ENCODE measurements around the gene ST6GALNAC2. TPM values are rescaled to one million over a fixed set of nuclear protein-coding genes. Genes with fewer than 3 reads are reported as not detected.

ST6GALNAC2 gene
- polyA plus RNA-seq, 1 donor (not counting 4 experiments of a cell fraction or from before 2014, with no cell fraction given), result 45.8 TPM

GRCh38 chr17:76537578-76538280, 47.9 kb downstream of the ST6GALNAC2 start, which contains the start of gene CYGB:
TSS of gene CYGB (minus strand) at chr17:76537709. CDS start at chr17:76537542, 167 bp downstream.
- Histone ChIP-seq H3K27ac (ENCODE audit: control insufficient read depth, insufficient read depth, low read length) (no peak within 1 kb of the TSS), H3K36me3 (ENCODE audit: control insufficient read depth in 2 of 2, extremely low read depth in 1 of 2, insufficient read depth in 2 of 2, low read length in 2 of 2) (no peaks in the 10 kb centered on the region), H4K20me1 (ENCODE audit: control insufficient read depth, extremely low read depth, insufficient read depth, low read length) (no peaks in the 10 kb centered on the region), H2AFZ (ENCODE audit: control insufficient read depth, low read length) (no peak within 1 kb of the TSS), H3K79me2 (ENCODE audit: control insufficient read depth, insufficient read depth, low read length) (no peaks in the 10 kb centered on the region), H3K4me2 (ENCODE audit: control insufficient read depth, extremely low read depth, insufficient read depth, low read depth, low read length) (peak within 1 kb of the TSS; percentile 37), H3K4me1 (ENCODE audit: control insufficient read depth, extremely low read depth, insufficient read depth, low read length) (peaks cover 29% of the 10 kb centered on the region), H3K9me1 (ENCODE audit: control insufficient read depth, extremely low read depth, insufficient read depth, low read length) (no peaks in the 10 kb centered on the region), H3K4me3 (ENCODE audit: control insufficient read depth in 2 of 3, extremely low read depth in 1 of 3, insufficient read depth in 2 of 3, low read depth in 1 of 3, low read length in 3 of 3) (peak within 1 kb of the TSS; percentile 17 to 27 (median 25)), H3K27me3 (ENCODE audit: control insufficient read depth, extremely low read depth, insufficient read depth, low read length) (peaks cover 29% of the 10 kb centered on the region), H3K9me3 (ENCODE audit: control insufficient read depth, low read depth, low read length) (no peaks in the 10 kb centered on the region), H3K9ac (ENCODE audit: control insufficient read depth, extremely low read depth, insufficient read depth, low read length) (peak within 1 kb of the TSS; percentile 9)
- FAIRE-seq (no peak), DNase-seq (ENCODE audit: low read depth, low spot score) (no peak)
- TF ChIP-seq CTCF (optimal IDR thresholded peaks at IDR 0.05 in 1 of 3, IDR thresholded peaks at IDR 0.05 in 1 of 3, conservative IDR thresholded peaks at IDR 0.05 in 1 of 3; ENCODE audit: extremely low read depth in 1 of 3, insufficient read depth in 2 of 3, low read length in 3 of 3) (no peak), EZH2 (IDR thresholded peaks at IDR 0.05; ENCODE audit: low read length) (peak; percentile 38)
- dilution Hi-C loops (cut with MboI; ENCODE audit: extremely low pct_ligation_motif_present, low sequenced_read_pairs), result no loop called here

- Histone ChIP-seq H3K4me2 (ENCODE audit: control insufficient read depth, extremely low read depth, insufficient read depth, low read depth, low read length) (peak overlapping the region; percentile 37), H3K9me3 (ENCODE audit: control insufficient read depth, low read depth, low read length) (no peaks in the 10 kb centered on the region), H4K20me1 (ENCODE audit: control insufficient read depth, extremely low read depth, insufficient read depth, low read length) (no peaks in the 10 kb centered on the region), H3K9ac (ENCODE audit: control insufficient read depth, extremely low read depth, insufficient read depth, low read length) (peak overlapping the region; percentile 9), H3K4me3 (ENCODE audit: control insufficient read depth in 2 of 3, extremely low read depth in 1 of 3, insufficient read depth in 2 of 3, low read depth in 1 of 3, low read length in 3 of 3) (peak overlapping the region in 1 of 3 experiments; percentile 17), H3K27ac (ENCODE audit: control insufficient read depth, insufficient read depth, low read length) (no peak overlapping the region), H3K36me3 (ENCODE audit: control insufficient read depth in 2 of 2, extremely low read depth in 1 of 2, insufficient read depth in 2 of 2, low read length in 2 of 2) (no peaks in the 10 kb centered on the region), H3K79me2 (ENCODE audit: control insufficient read depth, insufficient read depth, low read length) (no peaks in the 10 kb centered on the region), H3K9me1 (ENCODE audit: control insufficient read depth, extremely low read depth, insufficient read depth, low read length) (no peaks in the 10 kb centered on the region), H2AFZ (ENCODE audit: control insufficient read depth, low read length) (no peak overlapping the region), H3K4me1 (ENCODE audit: control insufficient read depth, extremely low read depth, insufficient read depth, low read length) (peaks cover 32% of the 10 kb centered on the region), H3K27me3 (ENCODE audit: control insufficient read depth, extremely low read depth, insufficient read depth, low read length) (peaks cover 24% of the 10 kb centered on the region)
- FAIRE-seq (no peak), DNase-seq (ENCODE audit: low read depth, low spot score) (no peak)
- dilution Hi-C loops (cut with MboI; ENCODE audit: extremely low pct_ligation_motif_present, low sequenced_read_pairs), result no loop called here
- TF ChIP-seq CTCF (optimal IDR thresholded peaks at IDR 0.05 in 1 of 3, IDR thresholded peaks at IDR 0.05 in 1 of 3, conservative IDR thresholded peaks at IDR 0.05 in 1 of 3; ENCODE audit: extremely low read depth in 1 of 3, insufficient read depth in 2 of 3, low read length in 3 of 3), result no peak
- no peak for TF ChIP-seq EZH2 (IDR thresholded peaks at IDR 0.05; ENCODE audit: low read length)
Observed at GRCh38 chr17:76537288-76537577, 48.4 kb downstream of the ST6GALNAC2 start.
